ENCODE results near the gene EXPH5.

The EXPH5 gene

DNA sequence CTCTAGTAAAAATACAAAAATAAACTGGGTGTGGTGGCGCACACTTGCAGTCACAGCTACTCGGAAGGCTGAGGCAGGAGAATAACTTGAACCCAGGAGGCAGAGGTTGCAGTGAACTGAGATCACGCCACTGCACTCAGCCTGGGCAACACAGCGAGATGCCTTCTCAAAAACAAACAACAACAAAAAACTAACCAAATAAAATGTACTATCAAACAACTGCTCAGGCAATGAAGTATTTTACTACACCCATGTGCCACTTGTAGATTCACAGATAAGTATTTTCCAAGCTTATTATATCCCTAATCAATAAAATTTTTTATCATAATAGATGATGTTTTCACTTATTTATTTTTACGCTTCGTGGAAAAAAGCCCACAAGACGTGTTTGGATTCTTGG, 127.2 kb downstream of the EXPH5 start:
- no peak for DNase-seq (ENCODE audit: low read depth)
